Measurements from ENCODE around the gene RPS6KA6.

GRCh38 chrX:84047339-84047738 is 140.7 kb downstream of the RPS6KA6 start:
- no peak for TF ChIP-seq SREBF2 (IDR thresholded peaks at IDR 0.05; ENCODE audit: low read length)
- no peak for TF ChIP-seq TBL1XR1 (IDR thresholded peaks at IDR 0.05; ENCODE audit: low read depth, low read length)
- TF ChIP-seq CTCF (IDR thresholded peaks at IDR 0.05 in 2 of 3, conservative IDR thresholded peaks at IDR 0.05 in 1 of 3; ENCODE audit: control insufficient read depth in 2 of 3, extremely low read depth in 1 of 3, insufficient read depth in 1 of 3, low read depth in 3 of 3, low read length in 3 of 3): no peak
- TF ChIP-seq BMI1 (IDR thresholded peaks at IDR 0.05; ENCODE audit: borderline replicate concordance): no peak
- TF ChIP-seq EP300 (IDR thresholded peaks at IDR 0.05; ENCODE audit: borderline replicate concordance in 1 of 2, control insufficient read depth in 1 of 2, low read depth in 2 of 2, low read length in 2 of 2): no peak
- no peak for TF ChIP-seq FOXK2 (IDR thresholded peaks at IDR 0.05)
- TF ChIP-seq CEBPZ (IDR thresholded peaks at IDR 0.05; ENCODE audit: low read depth, low read length): no peak
- TF ChIP-seq NFYB (IDR thresholded peaks at IDR 0.05; ENCODE audit: insufficient read depth, low read depth, low read length): no peak
- TF ChIP-seq HDAC2 (IDR thresholded peaks at IDR 0.05): no peak
- no peak for TF ChIP-seq SPI1 (IDR thresholded peaks at IDR 0.05; ENCODE audit: borderline replicate concordance, insufficient read depth, low read depth, low read length)
- no peak for TF ChIP-seq CEBPB (IDR thresholded peaks at IDR 0.05; ENCODE audit: borderline replicate concordance in 1 of 2, low read depth in 2 of 2, low read length in 2 of 2)
- TF ChIP-seq CBX5 (IDR thresholded peaks at IDR 0.05; ENCODE audit: low read depth): no peak
- no peak for TF ChIP-seq ATF7 (IDR thresholded peaks at IDR 0.05; ENCODE audit: low read depth)

All from GM12878 (cell line).